Neuronal stem cell (in vitro differentiated cells): ENCODE measurements around the gene PLEKHM3.
A peak's percentile ranks its signal among the peaks of the same experiment; 100 is the strongest.

ENCODE experiments used
- DNase-seq: peaks from one replicate; pipeline ENCODE4 v3.0.0-alpha.2; 2013; ENCODE audit warnings: low spot score
- H2AFZ ChIP-seq: one replicate; pipeline ENCODE4 v1.6.1; 2013; ENCODE audit warnings: mild to moderate bottlenecking, low read length, inconsistent platforms
- H2AK5ac ChIP-seq: 2 replicates; pipeline ENCODE4 v1.6.1; 2013; ENCODE audit warnings: low read depth, mild to moderate bottlenecking, inconsistent platforms, low read length, moderate library complexity, mixed read lengths
- H2BK120ac ChIP-seq: 2 replicates; pipeline ENCODE4 v1.6.1; 2013; ENCODE audit warnings: low read depth, mild to moderate bottlenecking, inconsistent platforms, low read length, moderate library complexity, mixed read lengths
- H2BK12ac ChIP-seq: one replicate; pipeline ENCODE4 v1.6.1; 2013; ENCODE audit warnings: low read length, inconsistent platforms
- H2BK15ac ChIP-seq: 2 replicates; pipeline ENCODE4 v1.6.1; 2013; ENCODE audit warnings: mild to moderate bottlenecking, low read length, inconsistent platforms, mixed read lengths
- H2BK5ac ChIP-seq: one replicate; pipeline ENCODE4 v1.6.1; 2013; ENCODE audit warnings: inconsistent platforms, mild to moderate bottlenecking, low read length, moderate library complexity
- H3K14ac ChIP-seq: one replicate; pipeline ENCODE4 v1.6.1; 2013; ENCODE audit warnings: low read length, inconsistent platforms
- H3K18ac ChIP-seq: 2 replicates; pipeline ENCODE4 v1.6.1; 2013; ENCODE audit warnings: low read length, inconsistent platforms
- H3K23ac ChIP-seq: 2 replicates; pipeline ENCODE4 v1.6.1; 2013; ENCODE audit warnings: low read depth, mild to moderate bottlenecking, mixed read lengths, low read length, inconsistent platforms; ENCODE audit not compliant: poor library complexity
- H3K27ac ChIP-seq: replicated peaks from 3 replicates; pipeline ENCODE4 v1.5.1; 2013; ENCODE audit warnings: low read length, inconsistent platforms
- H3K27me3 ChIP-seq, 3 experiments: 2 replicates each; pipeline ENCODE4 v1.6.1; 2013; ENCODE audit warnings: low read length in 3 of 3, mild to moderate bottlenecking in 2 of 3, inconsistent platforms in 1 of 3, low read depth in 1 of 3, mixed read lengths in 1 of 3, moderate library complexity in 1 of 3; ENCODE audit not compliant: control insufficient read depth in 3 of 3, insufficient read depth in 3 of 3
- H3K36me3 ChIP-seq, 2 donors: replicated peaks in 1 of 2; 2 replicates each; pipeline ENCODE4 v1.6.1; 2013; ENCODE audit warnings: low read length in 2 of 2; ENCODE audit not compliant: control insufficient read depth in 2 of 2, insufficient read depth in 2 of 2
- H3K4ac ChIP-seq: 2 replicates; pipeline ENCODE4 v1.6.1; 2013; ENCODE audit warnings: inconsistent platforms, mild to moderate bottlenecking, low read length, moderate library complexity
- H3K4me1 ChIP-seq, 2 donors: 1 replicate in 1 of 2; 2 replicates in 1 of 2; pipeline ENCODE4 v1.6.1; 2013; ENCODE audit warnings: low read length in 2 of 2, low read depth in 1 of 2; ENCODE audit not compliant: control insufficient read depth in 2 of 2, insufficient read depth in 1 of 2
- H3K4me2 ChIP-seq: one replicate; pipeline ENCODE4 v1.6.1; 2013; ENCODE audit warnings: mild to moderate bottlenecking, low read length, inconsistent platforms; ENCODE audit not compliant: insufficient read depth, poor library complexity, severe bottlenecking
- H3K4me3 ChIP-seq, 2 donors: 2 replicates each; pipeline ENCODE4 v1.5.1; 2013; ENCODE audit warnings: low read length in 2 of 2, mild to moderate bottlenecking in 2 of 2, inconsistent platforms in 1 of 2, moderate library complexity in 1 of 2
- H3K79me1 ChIP-seq: one replicate; pipeline ENCODE4 v1.6.1; 2013; ENCODE audit warnings: low read depth, mild to moderate bottlenecking, inconsistent platforms, low read length, moderate library complexity
- H3K9ac ChIP-seq: one replicate; pipeline ENCODE4 v1.6.1; 2013; ENCODE audit warnings: mild to moderate bottlenecking, low read depth, low read length, inconsistent platforms; ENCODE audit not compliant: poor library complexity
- H3K9me3 ChIP-seq, 2 donors: replicated peaks in 1 of 2; 2 replicates each; pipeline versions ENCODE3 to v1.6.1; 2013; ENCODE audit warnings: low read length in 2 of 2, mild to moderate bottlenecking in 2 of 2, inconsistent platforms in 1 of 2, low read depth in 1 of 2, mixed read lengths in 1 of 2, moderate library complexity in 1 of 2; ENCODE audit not compliant: control insufficient read depth in 2 of 2, insufficient read depth in 1 of 2
- H4K8ac ChIP-seq: one replicate; pipeline ENCODE4 v1.6.1; 2013; ENCODE audit warnings: low read depth, mild to moderate bottlenecking, inconsistent platforms, low read length, moderate library complexity
- H4K91ac ChIP-seq: one replicate; pipeline ENCODE4 v1.6.1; 2013; ENCODE audit warnings: low read length, low read depth, mild to moderate bottlenecking, inconsistent platforms; ENCODE audit not compliant: poor library complexity
- WGBS, 2 donors: extraction: QIAGEN DNeasy Blood & Tissue Kit; methylation state at CpG; one replicate each; pipeline ENCODE4 v1.1.7; 2013; ENCODE audit warnings: missing lambda C conversion rate in 2 of 2, mixed read lengths in 1 of 2; ENCODE audit not compliant: insufficient read length in 2 of 2, insufficient replicate concordance in 1 of 2; ENCODE audit errors: extremely low coverage in 2 of 2; 5-methylcytosine and 5-hydroxymethylcytosine counted together

Gene PLEKHM3

GRCh38 chr2:207813942-207814341 lies 211.4 kb downstream of the PLEKHM3 start:
- no CpG with 5 or more reads among the region's 6 CpGs for WGBS, 2 donors
- Histone ChIP-seq H2BK5ac (peak overlapping the region; percentile 98), H3K27me3 (no peaks in the 10 kb centered on the region), H2AK5ac (peak overlapping the region; percentile 68), H4K91ac (no peak overlapping the region), H2BK15ac (no peak overlapping the region), H3K9me3 (no peaks in the 10 kb centered on the region), H3K36me3 (no peaks in the 10 kb centered on the region), H3K9ac (no peak overlapping the region), H3K18ac (peak overlapping the region; percentile 93), H2BK12ac (no peak overlapping the region), H3K4me1 (peaks cover 26 to 45% of the 10 kb centered on the region in 2 donors), H3K14ac (no peak overlapping the region), H4K8ac (no peak overlapping the region), H3K4me3 (no peak overlapping the region), H3K4ac (no peak overlapping the region), H3K23ac (no peak overlapping the region), H2AFZ (peak overlapping the region; percentile 79), H3K79me1 (no peaks in the 10 kb centered on the region), H2BK120ac (peak overlapping the region; percentile 58), H3K4me2 (peak overlapping the region; percentile 43), H3K27ac (peak overlapping the region; percentile 99)
- no peak for DNase-seq

DNA sequence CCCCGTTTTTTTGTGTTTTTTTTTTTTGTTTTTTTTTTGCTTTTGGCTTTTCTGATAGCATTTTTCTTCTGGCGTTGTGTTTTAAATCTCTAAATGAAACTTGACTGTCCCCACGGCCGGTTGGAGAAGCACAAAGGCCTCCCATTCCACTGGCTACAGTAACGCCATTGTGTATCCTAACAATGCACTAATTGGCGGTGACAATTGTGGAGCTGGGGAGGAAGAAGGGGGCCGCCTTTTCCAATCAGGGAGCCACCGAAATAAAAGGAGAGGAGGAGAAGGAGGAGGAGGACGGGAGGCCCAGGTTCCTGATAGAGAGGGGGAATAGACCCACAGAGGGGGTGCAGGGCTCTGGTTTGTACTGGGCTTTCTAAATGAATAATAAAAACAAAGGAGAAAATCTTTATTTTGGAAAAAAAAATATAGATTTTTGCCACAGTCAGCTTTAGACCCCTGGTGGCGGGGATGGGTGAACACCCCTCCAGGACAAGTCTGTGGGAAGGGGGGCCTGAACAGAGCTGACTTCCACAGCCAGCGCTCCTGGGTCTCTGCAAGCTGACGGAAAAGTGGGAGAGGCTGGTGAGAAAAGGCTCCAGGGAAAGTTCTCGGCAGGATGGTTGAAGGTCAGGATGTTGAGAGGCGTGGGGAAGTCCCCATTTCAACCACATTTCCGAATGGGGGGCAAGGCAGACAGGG lies 212.0 kb downstream of the PLEKHM3 start:
- peak; percentile 90 for DNase-seq
- H3K79me1 ChIP-seq, result no peaks in the 10 kb centered on the region
- peak overlapping the region; percentile 93 for H3K18ac ChIP-seq
- peak overlapping the region; percentile 74 for H4K91ac ChIP-seq
- peak overlapping the region; percentile 43 for H3K4me2 ChIP-seq
- peak overlapping the region; percentile 99 for H3K27ac ChIP-seq
- no peak overlapping the region for H3K23ac ChIP-seq
- peak overlapping the region; percentile 79 for H2AFZ ChIP-seq
- H2BK5ac ChIP-seq, result peak overlapping the region; percentile 98
- no peak overlapping the region for H3K9ac ChIP-seq
- H3K14ac ChIP-seq, result no peak overlapping the region
- no peak overlapping the region for H4K8ac ChIP-seq
- peak overlapping the region; percentile 68 for H2AK5ac ChIP-seq
- H2BK120ac ChIP-seq, result peak overlapping the region; percentile 58
- WGBS, 2 donors, result no CpG with 5 or more reads among the region's 15 CpGs
- no peak overlapping the region for H3K4me3 ChIP-seq
- no peaks in the 10 kb centered on the region for H3K27me3 ChIP-seq
- H2BK15ac ChIP-seq, result no peak overlapping the region
- no peaks in the 10 kb centered on the region for H3K9me3 ChIP-seq
- H3K4ac ChIP-seq, result no peak overlapping the region
- H2BK12ac ChIP-seq, result no peak overlapping the region
- no peaks in the 10 kb centered on the region for H3K36me3 ChIP-seq
- peaks cover 26 to 46% of the 10 kb centered on the region in 2 donors for H3K4me1 ChIP-seq

GRCh38 chr2:207812726-207813080 lies 212.6 kb downstream of the PLEKHM3 start:
- WGBS, 2 donors, result no CpG with 5 or more reads among the region's 3 CpGs
- H3K18ac ChIP-seq, result no peak overlapping the region
- peak overlapping the region; percentile 19 for H2AFZ ChIP-seq
- peak overlapping the region; percentile 99 for H3K27ac ChIP-seq
- H3K36me3 ChIP-seq, result no peaks in the 10 kb centered on the region
- H2BK5ac ChIP-seq, result no peak overlapping the region
- peak; percentile 85 for DNase-seq
- no peak overlapping the region for H3K4me3 ChIP-seq
- no peaks in the 10 kb centered on the region for H3K27me3 ChIP-seq
- no peak overlapping the region for H3K4me2 ChIP-seq
- H2AK5ac ChIP-seq, result no peak overlapping the region
- no peak overlapping the region for H3K4ac ChIP-seq
- H3K9ac ChIP-seq, result no peak overlapping the region
- H3K23ac ChIP-seq, result no peak overlapping the region
- peaks cover 26 to 50% of the 10 kb centered on the region in 2 donors for H3K4me1 ChIP-seq
- no peaks in the 10 kb centered on the region for H3K79me1 ChIP-seq
- H2BK15ac ChIP-seq, result no peak overlapping the region
- H4K91ac ChIP-seq, result no peak overlapping the region
- H2BK12ac ChIP-seq, result no peak overlapping the region
- no peaks in the 10 kb centered on the region for H3K9me3 ChIP-seq
- no peak overlapping the region for H4K8ac ChIP-seq
- H2BK120ac ChIP-seq, result no peak overlapping the region
- H3K14ac ChIP-seq, result no peak overlapping the region

- Histone ChIP-seq H2AK5ac (peak overlapping the region; percentile 34), H2BK5ac (peak overlapping the region; percentile 83), H2AFZ (peak overlapping the region; percentile 19), H4K8ac (no peak overlapping the region), H3K27ac (peak overlapping the region; percentile 99), H4K91ac (no peak overlapping the region), H3K4ac (no peak overlapping the region), H3K79me1 (no peaks in the 10 kb centered on the region), H2BK120ac (peak overlapping the region; percentile 17), H3K4me1 (peaks cover 26 to 50% of the 10 kb centered on the region in 2 donors), H3K14ac (no peak overlapping the region), H3K9ac (peak overlapping the region; percentile 16), H3K18ac (peak overlapping the region; percentile 77), H3K4me2 (peak overlapping the region; percentile 11), H2BK15ac (no peak overlapping the region), H3K36me3 (no peaks in the 10 kb centered on the region), H3K4me3 (no peak overlapping the region), H3K9me3 (no peaks in the 10 kb centered on the region), H3K23ac (no peak overlapping the region), H3K27me3 (no peaks in the 10 kb centered on the region), H2BK12ac (peak overlapping the region; percentile 69)
- WGBS, 2 donors, result no CpG with 5 or more reads among the region's 9 CpGs
- no peak for DNase-seq
These were observed 213.1 kb downstream of the PLEKHM3 start for GRCh38 chr2:207812058-207812725.
